ENCODE data around the gene TPRX2.
"Not testable (repeated sequence)": the region's sequence is repeated elsewhere in the genome, so short reads cannot be mapped to it uniquely, and the experiment has no call there.

Gene TPRX2, protein sequence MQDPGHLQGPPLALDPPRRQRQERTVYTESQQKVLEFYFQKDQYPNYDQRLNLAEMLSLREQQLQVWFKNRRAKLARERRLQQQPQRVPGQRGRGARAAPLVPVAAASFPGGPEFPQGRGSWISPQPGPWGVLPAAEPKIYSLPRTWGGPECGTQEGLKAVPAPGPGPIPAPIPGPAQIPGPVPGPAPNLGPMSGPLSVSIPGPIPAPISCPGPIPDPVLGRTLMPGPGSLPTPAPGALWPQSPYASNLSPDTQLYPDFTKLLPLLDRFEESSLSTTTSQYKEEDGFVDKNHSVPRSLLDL

DNA sequence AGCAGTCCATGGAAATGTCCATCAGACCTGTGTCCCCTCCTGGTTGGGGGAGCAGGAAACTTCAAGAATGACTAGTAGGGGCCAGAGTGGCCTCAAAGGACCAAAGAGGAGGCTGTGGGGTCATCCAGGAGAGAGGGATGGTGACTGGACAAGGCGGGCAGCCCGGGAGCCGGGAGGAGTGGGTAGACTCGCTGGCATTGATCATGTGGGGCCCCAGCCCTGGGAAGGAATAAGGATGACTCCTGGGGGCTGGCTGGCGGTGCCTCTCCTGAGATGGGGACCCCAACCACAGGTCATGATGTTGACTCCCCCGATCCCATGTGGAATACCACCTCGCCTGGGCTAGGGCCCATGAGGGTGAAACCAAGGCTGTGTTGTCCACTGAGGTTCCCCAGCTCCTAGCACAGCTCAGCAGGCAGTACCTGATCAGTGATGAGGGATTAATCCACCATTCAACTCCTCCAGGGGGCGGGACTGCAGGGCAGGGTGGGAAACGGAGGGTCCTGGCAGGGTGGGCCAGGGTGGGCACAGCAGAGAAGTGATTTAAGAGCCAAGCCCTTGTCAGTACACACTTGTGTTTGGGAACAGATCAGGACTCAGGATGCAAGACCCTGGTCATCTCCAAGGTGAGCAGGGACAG, at the start of gene TPRX2:
TSS of gene TPRX2 (plus strand) at position 590 of the 640 bp plus-strand sequence. CDS start at position 602, 12 bp downstream.
- not testable (repeated sequence) for DNase-seq (ENCODE audit: low spot score)

DNA sequence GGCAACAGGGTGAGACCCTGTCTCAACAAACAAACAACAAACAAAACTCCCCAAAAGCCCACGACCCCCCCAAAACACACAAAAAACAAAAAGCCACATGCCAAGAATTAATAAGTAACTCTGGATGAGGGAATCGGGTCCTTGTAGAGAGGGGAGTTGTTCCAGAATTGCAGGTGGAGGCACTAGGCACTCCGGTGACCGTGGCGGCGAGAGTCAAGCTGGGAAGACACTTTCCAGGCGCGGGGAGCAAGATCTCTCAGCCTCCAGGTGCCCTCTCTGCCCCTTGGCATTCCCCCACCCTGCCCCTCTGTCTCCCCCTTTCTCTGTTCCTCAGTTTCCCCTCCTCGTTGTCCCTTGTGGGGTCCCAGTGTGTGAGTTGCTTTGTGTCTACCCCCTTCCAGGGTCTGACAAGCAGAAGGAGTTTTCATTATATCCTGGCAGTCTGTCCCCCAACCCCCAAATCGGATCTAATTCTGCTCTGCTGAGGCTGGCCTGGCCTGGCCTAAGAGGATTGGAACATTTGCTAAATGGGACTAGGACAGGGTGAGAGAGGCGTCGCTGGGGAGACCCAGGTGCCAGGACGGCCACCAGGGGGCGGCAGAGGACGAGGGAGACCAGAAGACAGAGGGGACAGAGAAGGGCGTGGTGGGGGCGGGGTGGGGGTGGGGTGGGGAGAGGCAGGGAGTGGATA, 45.6 kb upstream of the TPRX2 start:
- DNase-seq (ENCODE audit: low spot score): peak; percentile 74

DNA sequence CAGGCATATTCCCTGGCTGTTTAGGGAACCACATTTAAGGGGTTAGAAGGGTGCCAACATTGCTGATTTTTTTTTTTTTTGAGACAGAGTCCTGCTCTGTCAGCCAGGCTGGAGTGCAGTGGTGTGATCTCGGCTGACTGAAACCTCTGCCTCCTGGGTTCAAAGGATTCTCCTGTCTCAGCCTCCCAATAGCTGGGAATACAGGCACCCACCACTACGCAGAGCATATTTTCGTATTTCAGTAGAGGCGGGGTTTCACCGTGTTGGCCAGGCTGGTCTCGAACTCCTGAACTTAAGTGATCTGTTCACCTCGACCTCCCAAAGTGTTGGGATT, 45.1 kb upstream of the TPRX2 start:
- DNase-seq (ENCODE audit: low spot score): no peak

DNA sequence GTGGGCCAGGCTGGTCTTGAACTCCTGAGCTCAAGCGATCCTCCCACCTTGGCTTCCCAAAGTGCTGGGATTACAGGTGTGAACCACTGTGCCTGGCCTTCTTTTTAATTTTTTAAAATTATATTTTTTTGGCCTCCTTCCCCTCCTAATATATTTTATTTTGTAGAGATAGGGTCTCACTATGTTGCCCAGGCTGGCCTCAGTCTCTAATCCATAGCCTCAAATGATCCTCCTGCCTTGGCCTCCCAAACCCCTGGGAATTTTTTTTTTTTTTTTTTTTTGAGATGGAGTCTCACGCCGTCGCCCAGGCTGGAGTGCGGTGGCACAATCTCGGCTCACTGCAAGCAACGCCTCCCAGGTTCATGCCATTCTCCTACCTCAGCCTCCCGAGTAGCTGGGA, 42.8 kb upstream of the TPRX2 start:
- not testable (repeated sequence) for DNase-seq (ENCODE audit: low spot score)

DNA sequence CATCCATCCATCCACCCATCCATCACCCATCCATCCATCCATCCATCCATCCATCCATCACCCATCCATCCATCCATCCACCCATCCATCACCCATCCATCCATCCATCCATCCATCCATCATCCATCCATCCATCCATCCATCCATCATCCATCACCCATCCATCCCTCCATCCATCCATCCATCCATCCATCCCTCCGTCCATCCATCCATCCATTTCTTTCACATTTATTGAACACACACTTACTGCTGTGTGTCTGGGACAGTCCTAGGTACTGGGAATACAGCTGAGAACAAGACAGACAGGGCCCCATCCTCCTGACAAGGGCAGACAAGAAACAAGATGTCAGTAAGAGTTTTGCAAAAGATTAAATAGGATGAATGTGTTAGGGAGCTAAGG, 40.8 kb upstream of the TPRX2 start:
- not testable (repeated sequence) for DNase-seq (ENCODE audit: low spot score)

DNA sequence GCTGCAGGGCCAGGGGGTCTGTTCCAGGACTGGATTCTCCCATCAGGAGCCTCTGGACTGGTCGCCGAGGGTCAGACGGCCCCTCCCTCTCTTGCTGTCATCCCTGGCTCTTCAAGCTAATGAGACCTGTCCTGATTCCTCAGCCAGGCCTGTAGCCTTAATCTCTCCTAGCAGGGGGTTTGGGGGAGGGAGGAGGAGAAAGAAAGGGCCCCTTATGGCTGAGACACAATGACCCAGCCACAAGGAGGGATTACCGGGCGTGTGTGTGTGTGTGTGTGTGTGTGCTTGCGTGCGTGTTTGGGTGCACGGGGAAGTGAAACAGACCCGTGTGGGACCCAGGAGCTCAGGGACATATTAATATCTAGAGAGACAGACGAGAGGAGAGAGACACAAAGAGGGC, 39.2 kb upstream of the TPRX2 start:
- DNase-seq (ENCODE audit: low spot score): no peak

DNA sequence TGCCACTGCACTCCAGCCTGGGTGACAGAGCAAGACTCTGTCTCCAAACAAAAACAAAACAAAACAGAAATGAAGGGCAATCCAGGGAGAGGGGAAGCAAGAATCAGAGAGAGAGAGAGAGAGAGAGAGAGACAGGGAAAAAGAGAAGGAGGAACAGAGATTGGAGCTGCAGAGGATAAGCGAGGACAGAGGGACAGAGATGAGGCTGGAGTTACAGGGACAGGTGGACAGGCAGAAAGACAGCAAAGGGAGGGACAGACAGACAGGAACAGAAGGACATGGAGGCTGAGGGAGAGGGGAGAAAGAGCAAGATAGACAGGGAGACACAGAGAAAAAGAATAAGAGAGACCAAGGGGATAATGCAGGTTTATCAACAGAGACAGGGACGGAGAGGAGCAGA, 38.6 kb upstream of the TPRX2 start:
- no peak for DNase-seq (ENCODE audit: low spot score)

DNA sequence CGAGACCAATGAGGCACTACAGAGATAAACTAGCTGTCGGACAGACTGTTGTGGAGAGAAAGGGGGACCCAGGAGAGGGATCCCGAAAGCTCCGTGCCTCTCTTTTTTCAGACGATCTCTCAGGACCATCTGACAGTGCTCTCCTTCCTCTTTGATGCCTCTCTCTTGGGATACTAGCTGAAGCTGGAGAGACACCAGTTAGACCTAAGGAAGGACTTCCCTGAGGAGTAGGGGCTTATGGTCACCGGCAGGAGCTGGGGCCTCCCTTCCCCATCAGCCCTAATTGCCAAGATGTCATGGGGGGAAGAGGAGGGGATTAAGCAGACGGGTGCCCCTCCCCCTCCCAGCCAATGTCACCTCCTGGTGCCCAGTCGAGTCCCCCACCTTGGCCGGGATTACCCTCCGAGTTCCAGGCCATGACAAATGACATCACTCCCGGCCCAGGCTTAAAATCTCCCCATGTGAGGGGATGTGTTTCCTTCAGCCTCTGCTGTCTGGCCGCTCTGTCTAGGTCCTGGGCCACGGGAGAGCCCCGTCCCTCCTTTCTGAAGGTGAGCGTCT, 37.5 kb upstream of the TPRX2 start, which contains the start of gene CRX:
TSS of gene CRX (plus strand) at position 478 of the 561 bp plus-strand sequence. CDS start 12,507 bp downstream, outside the sequence.
- DNase-seq (ENCODE audit: low spot score): no peak

DNA sequence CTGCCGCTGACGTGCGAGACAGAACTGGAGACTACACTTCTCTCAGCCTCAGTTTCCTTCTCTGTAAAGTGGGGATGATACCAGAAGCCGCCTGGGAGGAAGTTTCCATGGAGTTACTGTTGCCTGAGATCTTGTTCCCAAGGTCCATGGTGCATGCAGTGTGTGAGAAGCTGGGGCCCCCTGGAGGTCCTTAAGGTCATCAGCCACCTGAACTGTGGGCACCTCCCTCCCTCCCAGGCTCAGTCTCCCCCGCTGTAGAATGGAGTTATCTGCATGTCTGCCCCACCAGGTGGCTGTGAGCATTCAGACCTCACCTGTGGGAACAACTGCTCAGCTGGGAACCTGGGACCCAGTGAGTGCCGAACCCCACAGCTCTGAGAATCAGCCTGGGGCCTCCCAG, 34.6 kb upstream of the TPRX2 start:
- no peak for DNase-seq (ENCODE audit: low spot score)

DNA sequence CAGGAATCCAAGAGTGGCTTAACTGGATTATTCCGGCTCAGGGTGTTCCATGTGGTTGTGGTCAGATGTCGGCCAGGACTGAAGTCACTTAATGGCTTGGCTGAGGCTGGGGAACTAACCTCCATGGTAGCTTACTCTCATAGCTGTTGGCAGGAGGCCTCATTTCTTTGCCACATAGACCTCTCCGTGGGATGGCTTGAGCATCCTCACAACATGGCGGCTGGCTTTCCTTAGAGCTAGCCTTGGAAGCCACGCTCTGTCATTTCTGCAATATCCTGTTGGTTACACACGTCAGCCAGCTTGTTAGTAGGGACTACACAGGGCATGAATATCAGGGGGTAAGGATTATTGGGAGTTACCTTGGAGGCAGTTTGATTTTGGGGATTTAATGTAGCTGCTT, 32.2 kb upstream of the TPRX2 start:
- DNase-seq (ENCODE audit: low spot score): no peak

DNA sequence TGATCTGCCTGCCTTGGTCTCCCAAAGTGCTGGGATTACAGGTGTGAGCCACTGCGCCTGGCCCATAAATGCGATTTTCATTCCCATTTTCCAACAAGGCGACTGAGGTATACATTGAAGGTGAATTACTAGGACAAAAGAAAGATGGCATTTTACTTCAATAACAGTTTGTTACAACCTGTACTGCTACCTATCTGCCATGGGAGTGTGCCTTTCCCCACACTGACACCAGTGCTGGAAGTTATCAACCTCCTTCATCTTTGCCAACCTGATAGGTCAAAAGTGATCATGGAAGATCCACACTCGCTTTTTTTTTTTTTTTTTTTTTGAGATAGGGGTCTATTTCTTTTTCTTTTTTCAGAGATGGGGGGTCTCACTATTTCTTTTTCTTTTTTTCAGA, 26.3 kb upstream of the TPRX2 start:
- DNase-seq (ENCODE audit: low spot score): no peak

DNA sequence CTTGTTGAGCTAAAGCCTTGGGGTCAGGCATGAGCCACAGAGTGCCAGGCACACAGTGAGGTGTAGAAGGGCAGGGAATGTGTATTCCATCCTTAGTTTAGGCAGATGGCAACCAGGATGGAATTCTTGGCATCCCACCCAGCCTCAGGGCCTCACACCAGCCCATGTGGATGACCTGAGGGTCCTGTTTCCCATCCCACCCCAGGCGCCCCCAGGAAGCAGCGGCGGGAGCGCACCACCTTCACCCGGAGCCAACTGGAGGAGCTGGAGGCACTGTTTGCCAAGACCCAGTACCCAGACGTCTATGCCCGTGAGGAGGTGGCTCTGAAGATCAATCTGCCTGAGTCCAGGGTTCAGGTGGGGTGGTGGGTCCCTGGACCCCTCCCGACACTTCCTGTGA, 23.0 kb upstream of the TPRX2 start:
- no peak for DNase-seq (ENCODE audit: low spot score)

DNA sequence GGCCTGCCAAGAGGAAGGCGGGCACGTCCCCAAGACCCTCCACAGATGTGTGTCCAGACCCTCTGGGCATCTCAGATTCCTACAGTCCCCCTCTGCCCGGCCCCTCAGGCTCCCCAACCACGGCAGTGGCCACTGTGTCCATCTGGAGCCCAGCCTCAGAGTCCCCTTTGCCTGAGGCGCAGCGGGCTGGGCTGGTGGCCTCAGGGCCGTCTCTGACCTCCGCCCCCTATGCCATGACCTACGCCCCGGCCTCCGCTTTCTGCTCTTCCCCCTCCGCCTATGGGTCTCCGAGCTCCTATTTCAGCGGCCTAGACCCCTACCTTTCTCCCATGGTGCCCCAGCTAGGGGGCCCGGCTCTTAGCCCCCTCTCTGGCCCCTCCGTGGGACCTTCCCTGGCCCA, 19.6 kb upstream of the TPRX2 start:
- no peak for DNase-seq (ENCODE audit: low spot score)

DNA sequence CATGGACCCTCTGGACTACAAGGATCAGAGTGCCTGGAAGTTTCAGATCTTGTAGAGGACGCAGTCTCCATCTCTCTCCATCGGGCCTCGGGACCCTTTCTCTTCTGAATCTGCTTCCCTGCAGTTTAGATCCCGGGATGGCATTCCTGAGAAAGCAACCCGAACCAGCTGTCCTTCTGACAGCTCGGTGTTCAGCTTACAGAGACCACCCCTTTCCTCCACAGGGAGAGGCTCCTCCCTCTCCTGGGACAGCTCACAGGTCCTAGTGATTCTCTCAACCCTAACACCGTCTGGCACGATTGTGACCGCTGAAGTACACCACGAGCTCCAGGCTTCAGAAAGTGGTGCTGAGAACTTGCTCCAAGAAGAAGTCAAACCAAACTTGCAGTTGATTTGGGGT, 19.1 kb upstream of the TPRX2 start:
- DNase-seq (ENCODE audit: low spot score): no peak

DNA sequence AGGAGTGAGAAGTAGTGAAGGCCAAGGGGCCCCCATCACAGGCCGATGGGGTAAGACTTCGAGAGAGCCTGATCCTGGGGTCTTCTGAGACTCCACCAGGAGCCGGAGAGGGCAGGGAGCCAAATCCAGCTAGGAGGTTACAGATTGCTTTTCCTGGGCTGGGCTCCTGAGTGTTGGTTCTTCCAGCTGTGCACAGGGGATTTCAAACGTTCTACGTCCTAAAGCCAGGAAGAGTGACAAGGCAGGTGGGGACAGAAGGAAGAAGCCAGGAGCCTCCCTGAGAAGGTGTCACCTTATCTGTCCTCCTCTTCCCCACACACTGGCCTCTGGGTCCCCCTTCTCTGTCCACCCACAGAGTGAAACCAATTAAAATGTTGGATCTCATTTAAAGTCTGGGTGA, 16.1 kb upstream of the TPRX2 start:
- no peak for DNase-seq (ENCODE audit: low spot score)

DNA sequence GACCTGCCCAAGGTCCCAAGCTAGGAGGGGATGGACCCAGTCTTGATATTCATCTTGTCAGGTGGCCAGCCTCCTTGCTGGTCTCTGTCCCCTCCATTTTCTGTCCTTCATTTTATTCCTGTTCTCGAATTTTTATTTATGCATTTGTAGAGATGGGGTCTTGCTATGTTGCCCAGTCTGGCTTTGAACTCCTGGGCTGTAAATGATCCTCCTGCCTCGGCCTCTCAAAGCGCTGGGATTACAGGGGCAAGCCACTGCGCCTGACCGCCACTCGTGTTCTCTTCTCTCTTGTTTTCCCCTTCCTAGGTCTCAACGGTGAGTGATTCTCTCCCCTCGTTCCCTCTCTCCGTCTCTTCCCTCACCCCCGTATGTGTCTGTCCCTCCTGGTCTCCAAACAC, 10.6 kb upstream of the TPRX2 start:
- no peak for DNase-seq (ENCODE audit: low spot score)

DNA sequence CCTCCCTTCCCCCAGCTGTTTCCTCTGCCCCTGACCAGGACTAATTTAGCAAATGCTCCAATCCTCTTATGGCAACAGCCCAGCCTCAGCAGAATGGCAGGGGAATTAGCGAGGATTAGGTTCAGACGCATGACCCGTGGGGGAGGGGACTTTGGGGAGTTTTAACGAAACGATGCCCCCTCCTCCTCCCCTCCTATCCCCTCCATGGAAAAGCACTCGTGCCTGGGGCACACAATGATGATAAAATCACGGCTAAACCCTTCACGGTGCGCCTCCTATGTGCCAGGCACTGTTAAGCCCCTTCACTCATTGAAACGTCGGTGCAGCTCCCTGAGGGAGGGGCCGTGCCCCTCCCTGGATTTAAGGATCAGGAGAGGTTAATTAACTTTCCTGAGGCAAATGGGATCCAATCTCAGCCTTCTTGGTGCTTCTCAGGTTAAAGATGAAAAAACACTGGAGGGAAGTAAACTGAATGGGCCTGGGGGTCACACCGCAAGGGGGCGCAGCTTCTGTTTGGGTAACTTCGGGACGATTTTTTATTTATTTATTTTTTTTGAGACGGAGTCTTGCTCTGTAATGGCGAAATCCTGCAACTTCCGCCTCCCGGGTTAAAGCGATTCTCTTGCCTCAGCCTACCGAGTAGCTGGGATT, 10.1 kb upstream of the TPRX2 start:
- DNase-seq (ENCODE audit: low spot score): no peak

DNA sequence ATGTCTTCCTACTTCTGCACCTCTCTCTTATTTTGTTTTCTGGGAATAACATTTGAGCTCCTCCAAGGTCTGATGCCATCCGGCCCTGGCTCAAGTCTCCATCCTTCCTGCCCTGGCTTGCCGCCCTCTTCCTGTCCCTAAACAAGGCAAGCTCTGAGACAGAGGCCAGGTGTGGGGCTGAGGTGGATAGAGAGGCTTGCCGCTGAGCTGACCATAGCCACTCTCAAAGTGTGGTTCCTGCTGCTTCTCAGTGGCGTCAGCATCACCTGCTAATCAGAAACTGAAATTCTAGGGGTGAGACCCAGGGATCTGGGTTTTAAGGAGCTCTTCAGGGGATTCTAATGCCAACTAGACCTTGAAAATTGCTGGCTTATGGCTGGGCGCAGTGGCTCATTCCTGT, 6.0 kb upstream of the TPRX2 start:
- no peak for DNase-seq (ENCODE audit: low spot score)

DNA sequence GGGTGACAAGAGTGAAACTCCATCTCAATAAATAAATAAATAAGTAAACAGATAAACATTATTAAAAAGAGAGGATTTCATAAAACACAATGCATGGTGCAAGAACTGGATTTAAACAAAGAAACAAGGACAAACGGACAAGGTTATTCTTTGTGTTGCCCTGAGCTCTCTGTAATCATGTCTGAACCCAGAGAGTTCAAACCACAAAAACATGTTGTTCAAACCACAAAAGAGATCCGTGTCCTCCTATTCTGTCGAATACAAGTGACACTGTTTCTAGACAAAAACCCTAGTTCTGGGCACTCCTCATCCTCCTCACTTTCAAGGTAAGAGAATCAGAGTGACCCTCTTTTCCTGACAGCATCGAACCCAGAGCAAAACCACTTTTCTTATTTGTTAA, 4.6 kb upstream of the TPRX2 start:
- no peak for DNase-seq (ENCODE audit: low spot score)

DNA sequence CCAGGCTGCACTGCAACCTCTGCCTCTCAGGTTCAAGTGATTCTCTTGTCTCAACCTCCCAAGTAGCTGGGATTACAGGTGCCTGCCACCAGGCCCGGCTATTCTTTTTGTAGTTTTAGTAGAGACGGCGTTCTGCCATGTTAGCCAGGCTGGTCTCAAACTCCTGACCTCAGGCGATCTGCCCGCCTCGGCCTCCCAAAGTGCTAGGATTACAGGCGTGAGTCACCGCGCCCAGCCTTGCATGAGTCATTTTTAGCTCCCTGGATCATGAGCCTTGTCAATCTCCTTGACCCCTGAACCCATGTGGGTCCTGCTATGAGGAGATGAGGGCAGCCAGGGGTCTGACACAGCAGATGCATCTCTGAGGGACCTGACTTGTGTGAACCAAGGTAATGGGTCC, 804 bp upstream of the TPRX2 start:
- peak; percentile 41 for DNase-seq (ENCODE audit: low spot score)

DNA sequence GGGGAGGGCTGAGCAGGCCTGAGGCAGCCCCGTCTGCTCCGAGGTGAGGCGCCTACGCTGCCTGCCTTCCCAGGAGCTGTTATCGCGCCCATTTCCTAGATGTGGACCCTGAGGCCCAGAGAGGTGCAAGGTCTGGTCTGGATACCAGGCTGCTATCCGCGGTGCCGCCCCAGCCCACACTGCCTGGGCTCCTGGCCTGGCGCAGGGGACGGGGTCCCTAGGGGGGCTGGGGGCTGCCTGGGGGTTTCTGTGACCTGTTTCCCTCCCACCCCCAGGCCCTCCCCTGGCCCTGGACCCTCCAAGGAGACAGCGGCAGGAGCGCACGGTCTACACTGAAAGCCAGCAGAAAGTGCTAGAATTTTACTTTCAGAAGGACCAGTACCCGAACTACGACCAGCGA, 803 bp downstream of the TPRX2 start:
- not testable (repeated sequence) for DNase-seq (ENCODE audit: low spot score)

DNA sequence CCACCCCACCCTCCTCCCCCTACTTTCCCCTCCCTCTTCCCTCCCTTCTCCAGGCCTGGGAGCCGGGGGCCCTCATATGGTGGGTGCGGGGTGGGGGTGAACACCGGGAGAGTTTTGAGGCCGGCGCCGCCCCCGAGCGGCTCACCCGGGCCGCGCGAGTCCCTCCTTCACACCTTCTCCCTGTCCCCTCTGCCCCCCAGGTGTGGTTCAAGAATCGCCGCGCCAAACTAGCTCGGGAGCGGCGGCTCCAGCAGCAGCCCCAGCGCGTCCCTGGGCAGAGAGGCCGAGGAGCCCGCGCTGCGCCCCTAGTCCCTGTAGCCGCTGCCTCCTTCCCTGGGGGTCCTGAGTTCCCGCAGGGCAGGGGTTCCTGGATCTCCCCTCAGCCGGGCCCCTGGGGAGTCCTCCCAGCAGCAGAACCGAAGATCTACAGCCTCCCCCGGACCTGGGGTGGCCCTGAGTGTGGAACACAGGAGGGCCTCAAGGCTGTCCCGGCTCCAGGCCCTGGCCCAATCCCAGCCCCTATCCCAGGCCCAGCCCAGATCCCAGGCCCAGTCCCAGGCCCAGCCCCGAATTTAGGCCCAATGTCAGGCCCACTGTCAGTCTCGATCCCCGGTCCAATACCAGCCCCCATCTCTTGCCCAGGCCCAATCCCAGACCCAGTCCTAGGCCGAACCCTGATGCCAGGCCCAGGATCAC, 1.7 kb downstream of the TPRX2 start:
- DNase-seq (ENCODE audit: low spot score): no peak

Data from LoVo (cell line).